NCI-H69 (cell line): ENCODE data around the gene CHST1.

Experiments used
- DNase-seq: peaks from one replicate; lab custom pipeline; 2025; lab: John Stamatoyannopoulos, UW

CHST1 gene

GRCh38 chr11:45674481-45675190 lies 9.2 kb upstream of the CHST1 start:
- DNase-seq, result peak; percentile 64

GRCh38 chr11:45673441-45673840 lies 8.0 kb upstream of the CHST1 start:
- DNase-seq, result no peak

DNA sequence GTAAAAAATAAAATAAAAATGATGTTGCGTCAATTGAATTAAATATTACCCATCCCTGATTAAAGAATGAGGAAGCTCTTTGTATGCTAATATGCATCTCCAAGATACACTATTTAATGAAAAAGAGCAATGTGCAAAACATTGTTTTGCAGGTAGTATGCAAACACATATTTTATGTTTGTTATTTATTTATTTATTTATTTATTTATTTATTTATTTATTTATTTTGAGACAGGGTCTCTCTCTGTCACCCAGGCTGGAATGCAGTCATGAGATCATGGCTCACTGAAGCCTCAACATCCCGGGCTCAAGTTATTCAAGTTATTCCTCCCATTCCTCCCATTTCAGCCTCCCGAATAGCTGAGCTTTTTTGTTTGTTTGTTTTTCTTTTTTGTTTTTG lies 7.2 kb upstream of the CHST1 start:
- no peak for DNase-seq

GRCh38 chr11:45671246-45672171 lies 6.1 kb upstream of the CHST1 start:
- DNase-seq, result peak; percentile 40

- no peak for DNase-seq
Observed at GRCh38 chr11:45670386-45671135, 5.1 kb upstream of the CHST1 start.

- DNase-seq, result no peak
Observed at GRCh38 chr11:45669956-45670355, 4.5 kb upstream of the CHST1 start.

- no peak for DNase-seq
Observed at GRCh38 chr11:45669146-45669545, 3.7 kb upstream of the CHST1 start.

- no peak for DNase-seq
Observed at GRCh38 chr11:45667929-45668680, 2.7 kb upstream of the CHST1 start.

DNA sequence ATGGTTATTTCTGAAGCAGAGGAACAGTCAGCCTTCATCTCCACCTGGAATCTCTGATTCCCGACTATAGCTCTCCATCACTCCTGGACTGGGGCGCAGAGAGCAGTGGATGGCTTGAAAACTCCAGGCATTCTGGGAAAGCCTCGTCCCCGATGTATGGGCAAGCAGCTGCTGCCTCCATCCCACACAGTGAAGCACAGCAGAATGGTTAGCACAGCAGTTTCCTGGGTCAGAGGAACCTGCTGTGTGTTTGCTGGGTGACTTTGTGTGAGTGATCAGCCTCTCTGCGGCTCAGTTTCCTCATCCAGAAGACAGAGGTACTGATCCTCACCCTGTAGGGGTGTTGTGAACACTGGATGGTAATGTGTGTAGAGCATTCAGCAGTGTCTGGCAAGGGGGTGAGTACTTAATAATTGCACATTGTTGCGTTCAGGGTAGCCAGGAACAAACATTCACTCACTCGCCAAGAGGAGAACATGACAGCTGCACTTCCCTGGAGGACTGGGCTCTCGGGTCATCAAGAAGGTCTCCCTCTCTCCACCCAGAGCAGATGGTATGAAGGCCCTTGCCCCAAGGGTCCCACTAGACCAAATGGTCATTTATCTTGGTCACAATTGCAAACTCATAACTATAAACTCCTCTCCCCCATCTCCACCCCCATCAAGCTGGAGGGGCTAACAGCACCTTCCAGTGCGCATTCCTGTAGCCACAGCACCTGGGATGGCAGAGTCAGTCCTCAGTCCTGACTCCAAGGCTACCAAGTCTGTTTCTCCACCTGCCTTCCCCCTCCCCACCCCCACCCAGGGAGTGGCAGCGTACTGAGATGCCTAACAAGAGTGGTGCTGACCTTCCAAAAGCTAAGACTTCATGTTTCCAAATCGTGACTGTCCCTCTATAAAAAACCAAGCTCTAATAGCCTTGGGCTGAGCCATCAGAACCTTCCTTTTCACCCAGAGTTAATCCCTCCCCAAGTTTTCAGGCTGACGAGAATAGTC lies 1.5 kb upstream of the CHST1 start:
- DNase-seq, result peak; percentile 67

- no peak for DNase-seq
Observed at GRCh38 chr11:45665933-45666647, 668 bp upstream of the CHST1 start.

- DNase-seq, result peak; percentile 67
Observed at GRCh38 chr11:45664376-45665205, 831 bp downstream of the CHST1 start.

DNA sequence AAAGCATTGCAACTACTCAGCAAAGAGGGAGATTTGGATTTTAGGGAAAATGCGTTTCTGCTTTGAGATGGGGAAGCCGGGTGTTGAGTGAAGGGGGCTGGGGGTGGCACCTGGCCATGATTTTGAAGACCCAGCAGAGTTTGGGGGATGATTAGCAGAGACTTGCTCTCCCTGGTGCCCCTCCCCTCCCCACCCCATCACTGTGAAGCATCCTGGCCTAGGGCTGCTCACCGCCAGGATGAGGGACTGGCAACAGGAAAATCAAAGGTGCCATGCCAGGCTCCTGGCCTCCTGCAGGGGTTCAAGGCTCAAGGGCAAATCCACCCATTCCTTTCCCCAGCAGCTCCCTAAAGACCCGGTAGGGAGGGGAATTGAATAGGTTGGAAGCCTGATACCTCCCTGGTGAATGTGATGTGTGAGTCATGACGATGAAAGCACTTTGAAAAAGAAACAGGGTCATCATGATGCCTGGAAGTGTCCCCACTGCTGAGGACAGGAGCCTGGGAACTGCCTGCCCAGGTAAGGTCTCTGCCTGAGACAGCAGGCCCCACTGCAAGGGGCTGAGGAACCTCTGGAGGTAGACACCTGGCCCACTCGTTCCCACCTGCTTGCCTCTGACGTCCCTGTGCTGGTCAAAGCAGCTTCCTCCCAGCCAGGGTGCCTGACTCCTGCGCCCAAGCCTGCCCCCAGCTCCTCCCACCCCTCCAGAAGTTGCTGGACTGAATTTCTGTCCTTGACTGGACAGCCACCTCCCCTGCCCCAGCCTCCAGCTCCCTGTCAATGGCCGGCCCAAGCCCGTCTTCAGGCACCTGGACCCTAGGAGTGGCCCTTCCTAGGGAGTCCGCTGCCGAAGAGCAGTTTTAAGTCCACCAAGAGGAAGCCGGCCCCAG lies 1.7 kb downstream of the CHST1 start:
- peak; percentile 50 for DNase-seq

DNA sequence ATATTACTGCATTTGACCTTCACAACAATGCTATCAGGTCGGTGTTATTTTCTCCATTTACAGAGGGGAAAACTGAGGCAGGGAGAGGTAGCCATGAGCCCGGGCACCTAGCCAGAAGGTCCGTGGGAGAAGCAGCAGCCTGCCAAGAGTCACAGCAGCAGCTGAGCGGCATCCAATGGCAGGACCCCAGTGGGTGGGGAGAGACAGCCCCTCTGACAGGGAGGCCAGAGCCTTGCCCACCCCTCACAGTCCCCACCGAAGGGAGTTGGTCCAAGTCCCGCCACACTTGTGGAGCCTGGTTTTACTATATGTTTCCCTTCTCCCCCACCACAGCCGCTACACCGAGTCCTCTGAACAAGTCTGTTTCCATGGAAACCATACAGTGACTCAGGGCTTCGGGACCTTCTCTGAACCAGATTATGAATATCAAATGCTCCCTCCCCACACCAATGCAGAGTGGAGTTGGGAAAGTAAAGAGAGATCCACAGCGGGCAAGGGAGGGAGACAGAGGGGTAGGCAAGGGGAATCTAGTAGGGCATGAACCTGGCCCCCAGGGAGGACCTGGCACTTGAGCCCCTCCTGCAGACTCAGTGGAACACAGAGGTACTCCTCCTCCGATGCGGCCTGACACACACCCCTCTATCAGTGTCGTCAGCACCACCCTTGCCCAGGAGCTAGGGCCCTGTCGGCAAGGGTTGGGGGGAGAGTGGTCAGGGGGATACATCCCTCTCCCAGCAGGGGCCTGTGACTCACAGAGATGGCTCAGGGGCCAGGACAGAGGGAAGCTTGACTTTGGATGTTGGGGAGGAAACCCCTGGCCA lies 2.5 kb downstream of the CHST1 start:
- DNase-seq, result peak; percentile 69

DNA sequence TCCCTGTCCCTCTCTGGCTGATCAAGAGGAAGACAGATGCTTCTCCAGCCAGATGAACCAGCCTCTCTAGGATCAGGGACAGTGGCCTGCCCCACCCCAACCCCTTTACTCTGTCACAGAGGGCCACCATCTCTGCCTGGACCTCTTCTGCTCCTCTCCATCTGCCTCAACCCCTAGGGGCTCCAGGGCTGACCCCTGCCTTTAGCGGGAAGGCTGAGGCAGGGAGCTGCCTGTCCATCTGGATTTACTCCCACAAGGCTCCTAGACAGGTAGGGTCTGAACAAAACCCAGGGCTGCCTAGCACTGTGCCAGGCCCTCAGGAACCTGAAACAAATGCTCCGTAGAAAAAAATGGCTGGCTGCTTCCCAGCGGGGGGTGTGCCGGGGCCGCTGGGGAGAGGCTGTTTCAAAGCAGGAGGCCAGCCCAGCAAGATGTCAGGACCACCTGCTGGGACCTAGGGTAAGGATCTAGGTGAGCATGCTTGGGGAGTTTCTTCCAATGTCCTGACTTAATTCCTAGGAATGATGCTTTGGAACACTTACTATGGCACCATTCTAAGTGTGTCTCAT lies 3.2 kb downstream of the CHST1 start:
- DNase-seq, result peak; percentile 59

DNA sequence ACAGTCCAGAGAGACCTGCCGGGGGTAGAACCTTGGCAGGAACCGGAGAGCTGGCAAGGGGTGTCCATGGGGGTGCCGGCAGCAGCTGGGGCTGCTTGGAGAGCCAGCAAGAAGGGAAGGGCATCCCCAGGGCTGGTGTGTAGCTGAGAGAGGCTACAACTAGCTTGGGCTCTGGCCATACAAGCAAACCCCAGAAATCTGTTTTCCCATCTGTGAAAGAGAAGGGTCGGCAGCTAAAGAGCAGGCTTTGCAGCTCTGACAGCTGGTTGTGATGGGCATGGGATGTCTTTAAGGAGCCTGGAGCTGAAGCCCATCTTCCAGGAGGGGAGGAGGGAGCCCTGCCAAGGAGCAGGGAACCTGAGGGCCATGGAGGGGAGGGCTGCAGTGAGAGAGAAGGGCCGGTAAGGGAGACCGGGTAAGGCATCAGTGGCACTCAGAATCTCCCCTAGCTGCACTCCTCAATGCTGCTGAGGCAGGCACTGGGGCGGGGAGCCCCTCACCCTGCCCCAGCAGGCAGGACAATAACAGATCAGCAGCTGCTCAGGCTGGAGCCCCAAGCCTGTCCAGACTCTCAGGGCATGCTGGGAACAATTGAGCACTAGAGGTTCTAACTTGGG lies 3.9 kb downstream of the CHST1 start:
- DNase-seq, result no peak

DNA sequence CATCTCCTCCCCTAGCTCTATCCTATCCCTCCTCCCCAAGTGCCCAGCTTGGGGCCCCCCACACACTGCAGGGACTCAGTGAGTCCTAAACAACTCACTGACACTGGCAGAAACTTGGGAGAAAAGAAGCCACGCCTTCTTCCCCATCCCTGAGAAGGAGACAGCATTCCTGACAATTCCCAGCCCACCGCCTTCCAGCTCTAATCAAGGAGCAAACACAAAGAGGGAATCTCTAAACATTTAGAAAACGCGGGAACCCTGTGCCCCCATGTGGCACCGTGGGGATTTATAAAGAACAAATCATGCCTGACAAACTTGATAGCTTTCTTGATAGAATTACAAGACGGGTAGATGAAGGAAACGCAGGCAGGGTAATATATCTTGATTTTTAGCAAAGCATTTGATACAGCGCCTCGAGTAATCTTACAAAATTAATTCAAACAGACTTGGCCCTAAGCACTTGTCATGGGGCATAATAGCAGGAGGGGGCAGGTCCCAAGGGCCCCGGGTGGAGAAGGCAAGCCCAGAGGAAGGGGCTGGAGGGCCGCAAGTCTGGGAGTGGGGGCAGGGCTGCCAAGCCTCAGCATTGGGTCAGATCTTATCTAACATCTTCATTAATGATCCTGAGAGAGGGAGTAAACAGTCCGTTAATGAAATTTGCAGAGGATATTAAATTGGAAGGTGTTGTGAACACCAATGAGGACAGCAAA lies 4.5 kb downstream of the CHST1 start:
- DNase-seq, result no peak
